GM23338 (cell line): ENCODE measurements around the gene SIGMAR1. TPM values are rescaled to one million over a fixed set of nuclear protein-coding genes. Genes with fewer than 3 reads are reported as not detected.
A peak's percentile ranks its signal among the peaks of the same experiment; 100 is the strongest.
"Not testable (repeated sequence)": the region's sequence is repeated elsewhere in the genome, so short reads cannot be mapped to it uniquely, and the experiment has no call there.

Source experiments
- ATAC-seq: fragments of 200-7000 bp; cut with Tn5 transposase; 3 replicates; pipeline ENCODE4 v1.9.1; 2020
- DNase-seq: peaks from one replicate; pipeline ENCODE4 v3.0.0-alpha.2; 2015; ENCODE audit warnings: low spot score
- H2AFZ ChIP-seq: fragments of 200-600 bp; sonication (generic); 2 replicates; pipeline ENCODE4 v1.8.0; 2016; ENCODE audit warnings: antibody characterized with exemption, mild to moderate bottlenecking, moderate library complexity
- H3F3A ChIP-seq: fragments of 200-600 bp; sonication (generic); replicated peaks from 2 replicates; pipeline ENCODE4 v1.8.0; 2017; ENCODE audit warnings: antibody characterized with exemption, mixed run types, low read depth
- H3K27ac ChIP-seq: fragments of 200-600 bp; sonication (generic); 2 replicates; pipeline ENCODE4 v1.6.1; 2016; ENCODE audit warnings: low read depth
- H3K27me3 ChIP-seq: fragments of 200-600 bp; sonication (generic); 2 replicates; pipeline ENCODE4 v1.8.0; 2016; ENCODE audit warnings: mild to moderate bottlenecking, mixed run types, moderate library complexity; ENCODE audit not compliant: insufficient read depth
- H3K36me3 ChIP-seq: fragments of 200-600 bp; sonication (generic); 2 replicates; pipeline ENCODE4 v1.8.0; 2016; ENCODE audit warnings: mild to moderate bottlenecking; ENCODE audit not compliant: insufficient read depth
- H3K4me1 ChIP-seq: fragments of 200-600 bp; sonication (generic); 2 replicates; pipeline ENCODE4 v1.8.0; 2016; ENCODE audit warnings: mild to moderate bottlenecking, moderate library complexity; ENCODE audit not compliant: insufficient read depth
- H3K4me2 ChIP-seq: fragments of 200-600 bp; sonication (generic); 2 replicates; pipeline ENCODE4 v1.7.1; 2017; ENCODE audit warnings: mixed run types
- H3K4me3 ChIP-seq: fragments of 200-600 bp; sonication (generic); 2 replicates; pipeline ENCODE4 v1.6.1; 2016; ENCODE audit warnings: mixed run types
- H3K79me2 ChIP-seq: fragments of 200-600 bp; sonication (generic); replicated peaks from 2 replicates; pipeline ENCODE4 v1.8.0; 2017; ENCODE audit warnings: mild to moderate bottlenecking; ENCODE audit not compliant: insufficient read depth
- H3K9me2 ChIP-seq: fragments of 200-600 bp; sonication (generic); 2 replicates; pipeline ENCODE4 v1.8.0; 2017; ENCODE audit not compliant: insufficient read depth
- H4K20me1 ChIP-seq: fragments of 200-600 bp; sonication (generic); replicated peaks from 2 replicates; pipeline ENCODE4 v1.8.0; 2017; ENCODE audit warnings: mild to moderate bottlenecking; ENCODE audit not compliant: insufficient read depth
- H3K27ac Mint-ChIP-seq: 2 replicates; pipeline ENCODE4 v1.8.0; 2020; ENCODE audit warnings: inconsistent platforms, mild to moderate bottlenecking, moderate library complexity, mixed read lengths
- H3K27me3 Mint-ChIP-seq: 3 replicates; pipeline ENCODE4 v1.8.0; 2022; ENCODE audit warnings: low read depth, mild to moderate bottlenecking, moderate library complexity, mixed read lengths, inconsistent platforms; ENCODE audit not compliant: insufficient read depth, poor library complexity
- H3K36me3 Mint-ChIP-seq: 3 replicates; pipeline ENCODE4 v1.8.0; 2021; ENCODE audit warnings: low read depth, mild to moderate bottlenecking, inconsistent platforms, moderate library complexity, mixed read lengths
- H3K4me1 Mint-ChIP-seq: 3 replicates; pipeline ENCODE4 v1.8.0; 2020; ENCODE audit warnings: mild to moderate bottlenecking, inconsistent platforms, mixed read lengths
- H3K4me3 Mint-ChIP-seq: 3 replicates; pipeline ENCODE4 v1.8.0; 2021; ENCODE audit warnings: moderate library complexity, mild to moderate bottlenecking, inconsistent platforms, mixed read lengths
- H3K9me3 Mint-ChIP-seq: 3 replicates; pipeline ENCODE4 v1.8.0; 2020; ENCODE audit warnings: moderate library complexity, mild to moderate bottlenecking, inconsistent platforms, mixed read lengths
- CREB1 ChIP-seq: fragments of 250-450 bp; sonication (Bioruptor Pico); IDR thresholded peaks from 2 replicates; pipeline ENCODE4 v1.5.0; 2020; ENCODE audit warnings: low read depth, mild to moderate bottlenecking, moderate library complexity
- EZH2 ChIP-seq: fragments of 200-600 bp; sonication (generic); IDR thresholded peaks from one replicate; pipeline ENCODE4 v1.8.0; 2017; ENCODE audit warnings: antibody characterized with exemption, mild to moderate bottlenecking, low read depth; ENCODE audit not compliant: unreplicated experiment
- EZH2phosphoT487 ChIP-seq: fragments of 200-600 bp; sonication (generic); IDR thresholded peaks from one replicate; pipeline ENCODE4 v1.8.1; 2018; ENCODE audit warnings: antibody characterized with exemption; ENCODE audit not compliant: unreplicated experiment
- NANOG ChIP-seq: IDR thresholded peaks from 2 replicates; pipeline ENCODE4 v1.6.1; 2016; ENCODE audit warnings: antibody characterized with exemption, borderline replicate concordance
- POLR2AphosphoS5 ChIP-seq: IDR thresholded peaks from 2 replicates; pipeline ENCODE4 v1.6.1; 2016; ENCODE audit warnings: antibody characterized with exemption, low read depth
- STAT1 ChIP-seq: IDR thresholded peaks from one replicate; pipeline ENCODE4 v1.6.1; 2016; ENCODE audit warnings: antibody characterized with exemption; ENCODE audit not compliant: unreplicated experiment
- ZNF114 ChIP-seq: fragments of 250-450 bp; sonication (Bioruptor Pico); IDR thresholded peaks from 2 replicates; pipeline ENCODE4 v1.5.0; 2020; ENCODE audit warnings: mild to moderate bottlenecking, moderate library complexity
- ZNF331 ChIP-seq: fragments of 250-450 bp; sonication (Bioruptor Pico); IDR thresholded peaks from 2 replicates; pipeline ENCODE4 v1.5.0; 2020; ENCODE audit warnings: low read depth, mild to moderate bottlenecking, moderate library complexity
- polyA plus RNA-seq: library from polyadenylated mRNA; unstranded; fragments of >200 nt; fragmentation: Nextera tagmentation; extraction: Ambion mirVana; gene quantifications from 2 replicates; pipeline ENCODE4 v1.2.1, GENCODE V29; 2016
- total RNA-seq: library from RNA; depleted of rRNA; stranded (reverse); fragments of >200 nt; shearing (Covaris generic); gene quantifications from 2 replicates; pipeline ENCODE4 v1.2.3, GENCODE V29; 2014
- TF ChIP-seq, protein P1 (sequence below): IDR thresholded peaks from one replicate; pipeline ENCODE4 v1.6.1; 2018; ENCODE audit warnings: antibody characterized with exemption; ENCODE audit not compliant: unreplicated experiment
- TF ChIP-seq, protein P2 (sequence below): IDR thresholded peaks from 2 replicates; pipeline ENCODE4 v1.6.1; 2016; ENCODE audit warnings: antibody characterized with exemption
- TF ChIP-seq, protein P3 (sequence below): fragments of 250-450 bp; sonication (Bioruptor Pico); IDR thresholded peaks from 2 replicates; pipeline ENCODE4 v1.5.0; 2020; ENCODE audit warnings: mild to moderate bottlenecking, moderate library complexity

SIGMAR1 gene
- total and polyA plus RNA-seq, 2 experiments from 2014 or later: 82.3 to 167 TPM

DNA sequence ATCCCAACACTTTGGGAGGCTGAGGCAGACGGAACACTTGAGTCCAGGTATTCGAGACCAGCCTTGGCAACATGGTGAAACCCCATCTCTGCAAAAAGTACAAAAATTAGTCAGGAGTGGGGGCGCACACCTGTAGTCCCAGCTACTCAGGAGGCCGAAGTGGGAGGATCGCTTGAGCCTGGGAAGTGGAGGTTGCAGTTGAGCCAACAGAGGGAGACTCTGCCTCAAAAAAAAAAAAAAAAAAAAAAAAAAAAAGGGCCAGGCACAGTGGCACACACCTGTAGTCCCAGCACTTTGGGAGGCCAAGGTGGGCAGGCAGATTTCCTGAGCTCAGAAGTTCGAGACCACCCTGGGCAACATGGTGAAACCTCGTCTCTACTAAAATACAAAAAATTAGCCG lies 1.7 kb upstream of the SIGMAR1 start:
- H2AFZ ChIP-seq, H3K9me2 ChIP-seq, H3K36me3 ChIP-seq, H3K27ac Mint-ChIP-seq, H3K4me3 ChIP-seq, H3K27ac ChIP-seq, DNase-seq, H3K4me1 ChIP-seq, H4K20me1 ChIP-seq, H3K9me3 Mint-ChIP-seq, ATAC-seq, H3K4me3 Mint-ChIP-seq, H3F3A ChIP-seq, H3K4me2 ChIP-seq: not testable (repeated sequence)
- Mint-ChIP-seq H3K27me3 (peaks cover 19% of the 10 kb centered on the region), H3K4me1 (peaks cover 26% of the 10 kb centered on the region), H3K36me3 (peaks cover 22% of the 10 kb centered on the region)
- H3K79me2 ChIP-seq: peaks cover 12% of the 10 kb centered on the region; the same call in 1 of the 2 replicates
- H3K27me3 ChIP-seq: peaks cover 13% of the 10 kb centered on the region

DNA sequence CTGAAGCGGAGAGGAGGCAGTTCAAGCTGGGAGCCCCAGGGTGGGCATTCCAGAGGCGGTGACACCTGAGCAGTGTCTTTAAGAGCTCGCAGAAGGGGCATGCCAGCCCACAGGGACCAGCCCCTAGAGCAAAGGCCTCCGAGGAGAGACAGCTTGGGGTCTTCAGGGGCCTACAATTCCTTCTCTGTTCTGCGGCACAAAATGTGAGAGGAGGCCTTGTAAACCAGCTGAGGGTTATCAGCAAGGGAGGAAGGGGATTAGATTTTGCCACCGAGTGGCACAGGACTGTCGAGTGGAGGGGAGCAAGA lies 505 bp upstream of the SIGMAR1 start:
- Histone ChIP-seq H3K4me2 (peak overlapping the region; percentile 92), H4K20me1 (peaks cover 3% of the 10 kb centered on the region), H3K4me1 (peaks cover 8% of the 10 kb centered on the region), H3F3A (peaks cover 8% of the 10 kb centered on the region; the same call in 1 of the 2 replicates), H3K27ac (no peak overlapping the region), H3K79me2 (peaks cover 12% of the 10 kb centered on the region; the same call in 1 of the 2 replicates), H3K27me3 (peaks cover 13% of the 10 kb centered on the region), H3K36me3 (no peaks in the 10 kb centered on the region), H2AFZ (peak overlapping the region; percentile 45), H3K9me2 (no peaks in the 10 kb centered on the region), H3K4me3 (peak overlapping the region; percentile 84)
- peaks cover 26% of the 10 kb centered on the region for H3K36me3 Mint-ChIP-seq
- no peaks in the 10 kb centered on the region for H3K9me3 Mint-ChIP-seq
- peak overlapping the region; percentile 83 for H3K27ac Mint-ChIP-seq
- H3K4me1 Mint-ChIP-seq: peaks cover 24% of the 10 kb centered on the region
- H3K4me3 Mint-ChIP-seq: peak overlapping the region; percentile 90
- no peak for DNase-seq
- no peak for ATAC-seq
- H3K27me3 Mint-ChIP-seq: peaks cover 20% of the 10 kb centered on the region
- TF ChIP-seq, protein P1, sequence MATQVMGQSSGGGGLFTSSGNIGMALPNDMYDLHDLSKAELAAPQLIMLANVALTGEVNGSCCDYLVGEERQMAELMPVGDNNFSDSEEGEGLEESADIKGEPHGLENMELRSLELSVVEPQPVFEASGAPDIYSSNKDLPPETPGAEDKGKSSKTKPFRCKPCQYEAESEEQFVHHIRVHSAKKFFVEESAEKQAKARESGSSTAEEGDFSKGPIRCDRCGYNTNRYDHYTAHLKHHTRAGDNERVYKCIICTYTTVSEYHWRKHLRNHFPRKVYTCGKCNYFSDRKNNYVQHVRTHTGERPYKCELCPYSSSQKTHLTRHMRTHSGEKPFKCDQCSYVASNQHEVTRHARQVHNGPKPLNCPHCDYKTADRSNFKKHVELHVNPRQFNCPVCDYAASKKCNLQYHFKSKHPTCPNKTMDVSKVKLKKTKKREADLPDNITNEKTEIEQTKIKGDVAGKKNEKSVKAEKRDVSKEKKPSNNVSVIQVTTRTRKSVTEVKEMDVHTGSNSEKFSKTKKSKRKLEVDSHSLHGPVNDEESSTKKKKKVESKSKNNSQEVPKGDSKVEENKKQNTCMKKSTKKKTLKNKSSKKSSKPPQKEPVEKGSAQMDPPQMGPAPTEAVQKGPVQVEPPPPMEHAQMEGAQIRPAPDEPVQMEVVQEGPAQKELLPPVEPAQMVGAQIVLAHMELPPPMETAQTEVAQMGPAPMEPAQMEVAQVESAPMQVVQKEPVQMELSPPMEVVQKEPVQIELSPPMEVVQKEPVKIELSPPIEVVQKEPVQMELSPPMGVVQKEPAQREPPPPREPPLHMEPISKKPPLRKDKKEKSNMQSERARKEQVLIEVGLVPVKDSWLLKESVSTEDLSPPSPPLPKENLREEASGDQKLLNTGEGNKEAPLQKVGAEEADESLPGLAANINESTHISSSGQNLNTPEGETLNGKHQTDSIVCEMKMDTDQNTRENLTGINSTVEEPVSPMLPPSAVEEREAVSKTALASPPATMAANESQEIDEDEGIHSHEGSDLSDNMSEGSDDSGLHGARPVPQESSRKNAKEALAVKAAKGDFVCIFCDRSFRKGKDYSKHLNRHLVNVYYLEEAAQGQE: no peak
- TF ChIP-seq, protein P2, sequence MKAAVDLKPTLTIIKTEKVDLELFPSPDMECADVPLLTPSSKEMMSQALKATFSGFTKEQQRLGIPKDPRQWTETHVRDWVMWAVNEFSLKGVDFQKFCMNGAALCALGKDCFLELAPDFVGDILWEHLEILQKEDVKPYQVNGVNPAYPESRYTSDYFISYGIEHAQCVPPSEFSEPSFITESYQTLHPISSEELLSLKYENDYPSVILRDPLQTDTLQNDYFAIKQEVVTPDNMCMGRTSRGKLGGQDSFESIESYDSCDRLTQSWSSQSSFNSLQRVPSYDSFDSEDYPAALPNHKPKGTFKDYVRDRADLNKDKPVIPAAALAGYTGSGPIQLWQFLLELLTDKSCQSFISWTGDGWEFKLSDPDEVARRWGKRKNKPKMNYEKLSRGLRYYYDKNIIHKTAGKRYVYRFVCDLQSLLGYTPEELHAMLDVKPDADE: no peak
- no peak for TF ChIP-seq CREB1 (CRISPR knock-in tag)
- TF ChIP-seq, protein P3, sequence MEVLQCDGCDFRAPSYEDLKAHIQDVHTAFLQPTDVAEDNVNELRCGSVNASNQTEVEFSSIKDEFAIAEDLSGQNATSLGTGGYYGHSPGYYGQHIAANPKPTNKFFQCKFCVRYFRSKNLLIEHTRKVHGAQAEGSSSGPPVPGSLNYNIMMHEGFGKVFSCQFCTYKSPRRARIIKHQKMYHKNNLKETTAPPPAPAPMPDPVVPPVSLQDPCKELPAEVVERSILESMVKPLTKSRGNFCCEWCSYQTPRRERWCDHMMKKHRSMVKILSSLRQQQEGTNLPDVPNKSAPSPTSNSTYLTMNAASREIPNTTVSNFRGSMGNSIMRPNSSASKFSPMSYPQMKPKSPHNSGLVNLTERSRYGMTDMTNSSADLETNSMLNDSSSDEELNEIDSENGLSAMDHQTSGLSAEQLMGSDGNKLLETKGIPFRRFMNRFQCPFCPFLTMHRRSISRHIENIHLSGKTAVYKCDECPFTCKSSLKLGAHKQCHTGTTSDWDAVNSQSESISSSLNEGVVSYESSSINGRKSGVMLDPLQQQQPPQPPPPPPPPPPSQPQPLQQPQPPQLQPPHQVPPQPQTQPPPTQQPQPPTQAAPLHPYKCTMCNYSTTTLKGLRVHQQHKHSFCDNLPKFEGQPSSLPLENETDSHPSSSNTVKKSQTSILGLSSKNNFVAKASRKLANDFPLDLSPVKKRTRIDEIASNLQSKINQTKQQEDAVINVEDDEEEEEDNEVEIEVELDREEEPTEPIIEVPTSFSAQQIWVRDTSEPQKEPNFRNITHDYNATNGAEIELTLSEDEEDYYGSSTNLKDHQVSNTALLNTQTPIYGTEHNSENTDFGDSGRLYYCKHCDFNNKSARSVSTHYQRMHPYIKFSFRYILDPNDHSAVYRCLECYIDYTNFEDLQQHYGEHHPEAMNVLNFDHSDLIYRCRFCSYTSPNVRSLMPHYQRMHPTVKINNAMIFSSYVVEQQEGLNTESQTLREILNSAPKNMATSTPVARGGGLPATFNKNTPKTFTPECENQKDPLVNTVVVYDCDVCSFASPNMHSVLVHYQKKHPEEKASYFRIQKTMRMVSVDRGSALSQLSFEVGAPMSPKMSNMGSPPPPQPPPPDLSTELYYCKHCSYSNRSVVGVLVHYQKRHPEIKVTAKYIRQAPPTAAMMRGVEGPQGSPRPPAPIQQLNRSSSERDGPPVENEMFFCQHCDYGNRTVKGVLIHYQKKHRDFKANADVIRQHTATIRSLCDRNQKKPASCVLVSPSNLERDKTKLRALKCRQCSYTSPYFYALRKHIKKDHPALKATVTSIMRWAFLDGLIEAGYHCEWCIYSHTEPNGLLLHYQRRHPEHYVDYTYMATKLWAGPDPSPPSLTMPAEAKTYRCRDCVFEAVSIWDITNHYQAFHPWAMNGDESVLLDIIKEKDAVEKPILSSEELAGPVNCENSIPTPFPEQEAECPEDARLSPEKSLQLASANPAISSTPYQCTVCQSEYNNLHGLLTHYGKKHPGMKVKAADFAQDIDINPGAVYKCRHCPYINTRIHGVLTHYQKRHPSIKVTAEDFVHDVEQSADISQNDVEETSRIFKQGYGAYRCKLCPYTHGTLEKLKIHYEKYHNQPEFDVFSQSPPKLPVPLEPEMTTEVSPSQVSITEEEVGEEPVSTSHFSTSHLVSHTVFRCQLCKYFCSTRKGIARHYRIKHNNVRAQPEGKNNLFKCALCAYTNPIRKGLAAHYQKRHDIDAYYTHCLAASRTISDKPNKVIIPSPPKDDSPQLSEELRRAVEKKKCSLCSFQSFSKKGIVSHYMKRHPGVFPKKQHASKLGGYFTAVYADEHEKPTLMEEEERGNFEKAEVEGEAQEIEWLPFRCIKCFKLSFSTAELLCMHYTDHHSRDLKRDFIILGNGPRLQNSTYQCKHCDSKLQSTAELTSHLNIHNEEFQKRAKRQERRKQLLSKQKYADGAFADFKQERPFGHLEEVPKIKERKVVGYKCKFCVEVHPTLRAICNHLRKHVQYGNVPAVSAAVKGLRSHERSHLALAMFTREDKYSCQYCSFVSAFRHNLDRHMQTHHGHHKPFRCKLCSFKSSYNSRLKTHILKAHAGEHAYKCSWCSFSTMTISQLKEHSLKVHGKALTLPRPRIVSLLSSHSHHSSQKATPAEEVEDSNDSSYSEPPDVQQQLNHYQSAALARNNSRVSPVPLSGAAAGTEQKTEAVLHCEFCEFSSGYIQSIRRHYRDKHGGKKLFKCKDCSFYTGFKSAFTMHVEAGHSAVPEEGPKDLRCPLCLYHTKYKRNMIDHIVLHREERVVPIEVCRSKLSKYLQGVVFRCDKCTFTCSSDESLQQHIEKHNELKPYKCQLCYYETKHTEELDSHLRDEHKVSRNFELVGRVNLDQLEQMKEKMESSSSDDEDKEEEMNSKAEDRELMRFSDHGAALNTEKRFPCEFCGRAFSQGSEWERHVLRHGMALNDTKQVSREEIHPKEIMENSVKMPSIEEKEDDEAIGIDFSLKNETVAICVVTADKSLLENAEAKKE (CRISPR knock-in tag): no peak
- no peak for TF ChIP-seq POLR2AphosphoS5
- TF ChIP-seq STAT1: no peak
- no peak for TF ChIP-seq EZH2phosphoT487
- TF ChIP-seq NANOG: no peak
- no peak for TF ChIP-seq ZNF114 (CRISPR knock-in tag)
- TF ChIP-seq EZH2: no peak
- no peak for TF ChIP-seq ZNF331 (CRISPR knock-in tag)
